BJ (cell line): ENCODE results near the gene G6PC3. TPM values are rescaled to one million over a fixed set of nuclear protein-coding genes. Genes with fewer than 3 reads are reported as not detected.
A peak's percentile ranks its signal among the peaks of the same experiment; 100 is the strongest.

Experiments used
- CTCF ChIA-PET: fragments of 350-600 bp; formaldehyde crosslinking; extraction: SDS; loops from one replicate; lab custom pipeline; 2021; ENCODE audit warnings: antibody characterized with exemption, inconsistent platforms; lab: Yijun Ruan, JAX
- POLR2A ChIA-PET: fragments of 300-600 bp; sonication (Branson Sonifier 250); formaldehyde crosslinking; extraction: SDS; loops from one replicate; lab custom pipeline; 2021; ENCODE audit warnings: antibody characterized with exemption; lab: Charles Lee
- DNase-seq: peaks from one replicate; pipeline ENCODE4 v3.0.0-alpha.2; 2011; ENCODE audit warnings: low read depth
- H3K27me3 ChIP-seq: 2 replicates; pipeline ENCODE4 v1.6.0; 2011; ENCODE audit warnings: low read length; ENCODE audit not compliant: control insufficient read depth, insufficient read depth
- H3K36me3 ChIP-seq: 2 replicates; pipeline ENCODE4 v1.5.1; 2011; ENCODE audit warnings: low read length; ENCODE audit not compliant: control insufficient read depth, insufficient read depth
- H3K4me3 ChIP-seq: 2 replicates; pipeline ENCODE4 v1.5.1; 2011; ENCODE audit warnings: low read depth, mild to moderate bottlenecking, control low read depth, low read length
- polyA plus RNA-seq: library from polyadenylated mRNA; depleted of rRNA; stranded (reverse); fragments of >200 nt; gene quantifications from 2 replicates; pipeline ENCODE4 v1.2.3, GENCODE V29; 2011
- TF ChIP-seq, protein P1 (sequence below): IDR thresholded peaks from 2 replicates; pipeline ENCODE4 v1.5.1; 2011; ENCODE audit warnings: low read depth, mild to moderate bottlenecking, control low read depth, inconsistent platforms, low read length, moderate library complexity; ENCODE audit not compliant: insufficient read depth

G6PC3 gene
- polyA plus RNA-seq, 1 experiment: 151 TPM

DNA sequence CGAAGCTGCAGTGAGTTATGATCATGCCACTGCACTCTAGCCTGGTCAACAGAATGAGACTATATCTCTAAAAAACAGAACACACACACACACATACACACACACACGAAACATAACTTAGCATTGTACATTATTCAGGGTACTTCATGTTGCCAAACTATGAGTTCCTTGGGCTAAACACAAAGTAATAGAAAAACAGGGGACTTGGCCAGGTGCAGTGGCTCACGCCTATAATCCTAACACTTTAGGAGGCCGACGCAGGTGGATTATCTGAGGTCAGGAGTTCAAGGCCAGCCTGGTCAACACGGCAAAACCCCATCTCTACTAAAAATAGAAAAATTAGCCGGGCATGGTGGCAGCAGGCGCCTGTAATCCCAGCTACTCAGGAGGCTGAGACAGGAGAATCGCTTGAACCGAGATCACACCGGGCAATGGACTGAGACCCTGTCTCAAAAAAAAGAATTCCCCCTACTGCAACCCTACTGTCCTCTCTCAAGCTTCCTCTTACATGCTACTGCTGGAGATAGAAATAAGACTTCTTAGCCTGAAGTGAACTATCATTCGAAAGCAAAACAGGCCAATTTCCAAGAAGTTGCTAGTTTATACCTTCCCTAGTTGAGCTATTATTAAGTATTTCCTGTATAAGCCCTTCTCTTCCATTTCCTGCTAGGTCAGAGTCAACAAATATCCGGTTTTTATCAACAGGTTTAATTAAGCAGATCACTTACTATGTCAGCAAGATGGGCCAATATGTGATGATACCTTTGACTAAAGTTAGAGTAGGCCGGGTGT lies 11.2 kb upstream of the G6PC3 start:
- POLR2A ChIA-PET: no interaction called here
- TF ChIP-seq, protein P1, sequence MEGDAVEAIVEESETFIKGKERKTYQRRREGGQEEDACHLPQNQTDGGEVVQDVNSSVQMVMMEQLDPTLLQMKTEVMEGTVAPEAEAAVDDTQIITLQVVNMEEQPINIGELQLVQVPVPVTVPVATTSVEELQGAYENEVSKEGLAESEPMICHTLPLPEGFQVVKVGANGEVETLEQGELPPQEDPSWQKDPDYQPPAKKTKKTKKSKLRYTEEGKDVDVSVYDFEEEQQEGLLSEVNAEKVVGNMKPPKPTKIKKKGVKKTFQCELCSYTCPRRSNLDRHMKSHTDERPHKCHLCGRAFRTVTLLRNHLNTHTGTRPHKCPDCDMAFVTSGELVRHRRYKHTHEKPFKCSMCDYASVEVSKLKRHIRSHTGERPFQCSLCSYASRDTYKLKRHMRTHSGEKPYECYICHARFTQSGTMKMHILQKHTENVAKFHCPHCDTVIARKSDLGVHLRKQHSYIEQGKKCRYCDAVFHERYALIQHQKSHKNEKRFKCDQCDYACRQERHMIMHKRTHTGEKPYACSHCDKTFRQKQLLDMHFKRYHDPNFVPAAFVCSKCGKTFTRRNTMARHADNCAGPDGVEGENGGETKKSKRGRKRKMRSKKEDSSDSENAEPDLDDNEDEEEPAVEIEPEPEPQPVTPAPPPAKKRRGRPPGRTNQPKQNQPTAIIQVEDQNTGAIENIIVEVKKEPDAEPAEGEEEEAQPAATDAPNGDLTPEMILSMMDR: no peak
- peaks cover 7% of the 10 kb centered on the region for H3K36me3 ChIP-seq
- DNase-seq: no peak
- CTCF ChIA-PET: interaction anchor here (0.9 to 3.8 kb wide), 3 partner anchors 10 to 56 kb away, joined by 3 to 18 read pairs (median 9); no protein-coding TSS in a partner anchor
- no peak overlapping the region for H3K4me3 ChIP-seq
- H3K27me3 ChIP-seq: no peaks in the 10 kb centered on the region

DNA sequence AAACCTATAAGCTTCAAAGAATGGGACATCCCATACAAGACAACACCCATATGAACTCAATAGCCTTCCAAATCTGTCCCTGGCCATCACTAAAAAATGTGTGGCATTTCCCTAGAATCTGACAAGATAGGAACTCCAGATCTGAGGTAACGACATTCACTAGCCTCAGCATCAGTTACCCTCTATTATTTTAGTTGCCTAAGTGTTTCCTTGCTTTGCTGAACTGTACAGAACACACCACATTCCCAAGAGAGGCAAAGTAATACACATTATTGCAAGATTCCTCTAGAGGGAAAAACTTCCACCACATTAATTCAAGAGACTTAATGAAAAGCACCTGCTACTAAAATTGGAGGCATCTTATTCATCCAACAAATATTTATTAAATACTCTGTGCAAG lies 9.1 kb upstream of the G6PC3 start:
- TF ChIP-seq, protein P1: no peak
- no peak overlapping the region for H3K4me3 ChIP-seq
- peaks cover 7% of the 10 kb centered on the region; the same call in 1 of the 2 replicates for H3K36me3 ChIP-seq
- H3K27me3 ChIP-seq: no peaks in the 10 kb centered on the region
- DNase-seq: peak; percentile 65
- ChIA-PET CTCF (interaction anchor here (0.7 to 3.8 kb wide), 2 partner anchors 54 to 77 kb away, joined by 4 to 18 read pairs; no protein-coding TSS in a partner anchor), POLR2A (interaction anchor here (0.6 kb wide), 1 partner anchor 20 kb away, joined by 18 read pairs; no protein-coding TSS in a partner anchor)

DNA sequence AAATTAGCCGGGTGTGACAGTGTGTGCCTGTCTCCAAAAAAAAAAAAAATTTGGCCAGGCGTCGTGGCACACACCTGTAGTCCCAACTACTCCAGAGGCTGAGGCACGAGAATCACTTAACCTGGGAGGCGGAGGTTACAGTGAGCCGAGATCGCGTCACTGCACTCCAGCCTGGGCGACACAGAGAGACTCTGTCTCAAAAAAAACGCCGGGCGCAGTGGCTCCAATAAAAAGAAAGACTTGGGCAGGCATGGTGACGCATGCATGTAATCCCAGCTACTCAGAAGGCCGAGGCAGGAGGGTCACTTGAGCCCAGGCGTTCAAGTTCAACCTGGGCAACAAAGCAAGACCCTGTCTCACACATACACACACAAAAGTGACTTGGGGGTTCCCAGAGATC lies 7.7 kb upstream of the G6PC3 start:
- no peak overlapping the region for H3K4me3 ChIP-seq
- H3K27me3 ChIP-seq: no peaks in the 10 kb centered on the region
- TF ChIP-seq, protein P1: no peak
- CTCF ChIA-PET: interaction anchor here (1.3 to 1.4 kb wide), 2 partner anchors 9 to 53 kb away, joined by 3 read pairs; no protein-coding TSS in a partner anchor
- DNase-seq: no peak
- POLR2A ChIA-PET: no interaction called here
- H3K36me3 ChIP-seq: peaks cover 7% of the 10 kb centered on the region; the same call in 1 of the 2 replicates

DNA sequence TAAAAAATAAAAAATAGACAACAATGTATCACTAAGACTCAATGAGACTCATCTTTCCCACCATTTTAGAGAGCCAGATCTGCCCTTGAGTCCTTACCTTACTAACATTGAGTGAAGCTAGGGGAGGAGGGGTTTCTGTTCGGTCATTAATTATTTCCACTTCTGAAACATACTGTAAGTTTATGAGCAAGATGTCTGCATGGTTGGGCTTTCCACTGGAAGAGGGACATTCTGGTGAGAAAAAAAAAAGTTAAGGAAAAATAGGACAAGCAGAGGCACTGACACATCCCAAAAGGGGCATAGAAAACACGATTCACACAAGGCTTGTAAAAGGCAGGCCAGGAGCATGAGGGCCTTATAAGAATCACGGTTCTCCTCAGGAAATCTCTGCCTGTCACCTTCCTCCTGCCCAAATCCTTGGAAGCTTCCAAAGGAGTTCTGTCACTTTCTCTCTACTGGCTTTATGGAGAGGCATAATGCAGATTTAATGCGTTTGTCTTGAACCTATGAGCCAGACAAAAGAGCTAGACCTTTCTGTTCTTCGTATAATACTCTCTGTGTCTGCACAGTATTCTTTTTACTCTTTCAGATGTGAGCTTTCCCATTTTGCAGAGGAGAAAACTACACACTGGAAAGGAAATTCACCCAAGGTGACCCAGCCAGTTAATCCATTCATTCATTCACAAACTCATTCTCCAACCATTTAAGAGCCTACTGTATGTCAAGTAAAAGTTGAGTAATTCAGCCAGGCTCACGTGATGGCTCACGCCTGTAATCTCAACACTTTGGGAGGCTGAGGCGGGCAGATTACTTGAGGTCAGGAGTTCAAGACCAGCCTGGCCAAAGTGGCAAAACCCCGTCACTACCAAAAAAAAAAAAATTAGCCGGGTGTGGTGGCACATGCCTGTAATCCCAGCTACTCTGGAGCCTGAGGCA lies 6.6 kb upstream of the G6PC3 start:
- CTCF ChIA-PET: interaction anchor here (0.9 to 1.4 kb wide), 3 partner anchors 8 to 52 kb away, joined by 3 read pairs; no protein-coding TSS in a partner anchor
- no peaks in the 10 kb centered on the region for H3K27me3 ChIP-seq
- POLR2A ChIA-PET: interaction anchor here (0.7 kb wide), 1 partner anchor 260 kb away, joined by 5 read pairs; no protein-coding TSS in a partner anchor
- peaks cover 7% of the 10 kb centered on the region; the same call in 1 of the 2 replicates for H3K36me3 ChIP-seq
- DNase-seq: no peak
- no peak overlapping the region for H3K4me3 ChIP-seq
- TF ChIP-seq, protein P1: no peak
